Fibroblast of lung (primary cell): ENCODE measurements around the gene KCNN3.

Experiments
- EZH2 ChIP-seq: IDR thresholded peaks from 2 replicates; pipeline ENCODE4 v1.5.1; 2012; ENCODE audit warnings: low read length, control low read depth, mild to moderate bottlenecking; ENCODE audit errors: missing control alignments
- TF ChIP-seq, protein P1 (sequence below), 2 donors: IDR thresholded peaks in 1 of 2; conservative IDR thresholded peaks in 1 of 2; 1 replicate in 1 of 2; 2 replicates in 1 of 2; pipeline ENCODE4 v1.5.1; 2011 to 2012; ENCODE audit warnings: low read length in 2 of 2, control low read depth in 1 of 2, inconsistent platforms in 1 of 2, low read depth in 1 of 2, mild to moderate bottlenecking in 1 of 2

DNA sequence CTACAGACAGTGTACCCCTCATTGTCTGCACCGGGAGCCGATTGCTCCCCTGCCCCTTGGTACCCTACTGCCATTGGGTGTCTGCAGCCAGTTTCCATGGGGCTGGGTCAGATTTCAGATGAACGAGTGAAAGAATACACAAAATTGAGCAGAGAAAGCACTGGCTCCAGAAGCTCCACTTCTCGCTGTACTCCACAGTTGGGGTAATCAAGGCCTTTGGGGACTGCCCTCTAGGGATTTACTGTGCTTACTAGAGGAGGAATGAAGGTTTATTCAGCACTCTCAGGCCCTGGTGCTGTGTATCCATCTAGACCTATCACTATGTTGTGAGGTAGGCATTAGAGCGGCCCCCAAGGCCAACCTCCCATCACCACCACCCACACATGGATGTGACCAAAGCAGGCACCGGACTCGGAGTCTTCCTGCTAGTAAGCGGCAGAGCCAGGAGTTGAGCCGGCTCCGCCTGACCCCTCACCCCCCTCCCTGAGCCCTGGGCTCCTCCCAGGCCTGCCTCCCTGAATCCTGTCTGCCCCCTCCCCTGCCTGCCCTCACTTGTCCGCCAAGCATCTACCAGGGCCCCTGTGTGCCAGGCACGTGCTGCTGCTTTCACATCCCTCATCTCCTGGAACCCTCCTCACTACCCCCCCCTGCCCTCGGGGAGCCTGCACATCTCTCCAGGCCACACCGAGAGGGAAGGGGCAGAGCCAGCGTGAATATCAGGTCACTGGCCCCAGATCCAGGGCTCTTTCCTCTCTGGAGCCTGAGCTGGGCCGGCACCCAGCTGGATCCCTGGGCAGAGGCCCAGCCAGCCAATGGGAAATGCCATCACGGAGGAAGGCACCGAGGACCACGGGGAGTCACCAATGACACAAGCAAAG, 23.3 kb downstream of the KCNN3 start:
- TF ChIP-seq, protein P1, sequence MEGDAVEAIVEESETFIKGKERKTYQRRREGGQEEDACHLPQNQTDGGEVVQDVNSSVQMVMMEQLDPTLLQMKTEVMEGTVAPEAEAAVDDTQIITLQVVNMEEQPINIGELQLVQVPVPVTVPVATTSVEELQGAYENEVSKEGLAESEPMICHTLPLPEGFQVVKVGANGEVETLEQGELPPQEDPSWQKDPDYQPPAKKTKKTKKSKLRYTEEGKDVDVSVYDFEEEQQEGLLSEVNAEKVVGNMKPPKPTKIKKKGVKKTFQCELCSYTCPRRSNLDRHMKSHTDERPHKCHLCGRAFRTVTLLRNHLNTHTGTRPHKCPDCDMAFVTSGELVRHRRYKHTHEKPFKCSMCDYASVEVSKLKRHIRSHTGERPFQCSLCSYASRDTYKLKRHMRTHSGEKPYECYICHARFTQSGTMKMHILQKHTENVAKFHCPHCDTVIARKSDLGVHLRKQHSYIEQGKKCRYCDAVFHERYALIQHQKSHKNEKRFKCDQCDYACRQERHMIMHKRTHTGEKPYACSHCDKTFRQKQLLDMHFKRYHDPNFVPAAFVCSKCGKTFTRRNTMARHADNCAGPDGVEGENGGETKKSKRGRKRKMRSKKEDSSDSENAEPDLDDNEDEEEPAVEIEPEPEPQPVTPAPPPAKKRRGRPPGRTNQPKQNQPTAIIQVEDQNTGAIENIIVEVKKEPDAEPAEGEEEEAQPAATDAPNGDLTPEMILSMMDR (conservative IDR thresholded peaks at IDR 0.05 in 1 of 2, IDR thresholded peaks at IDR 0.05 in 1 of 2; ENCODE audit: low read depth in 1 of 2, low read length in 2 of 2) = no peak
- no peak for TF ChIP-seq EZH2
